HG02571 (cell line): ENCODE data around the gene HAS3.
"Not testable (repeated sequence)": the region's sequence is repeated elsewhere in the genome, so short reads cannot be mapped to it uniquely, and the experiment has no call there.

ENCODE experiments used
- ATAC-seq: cut with Tn5 transposase; IDR thresholded peaks from one replicate; pipeline ENCODE4 v1.9.1; 2021; ENCODE audit warnings: mild to moderate bottlenecking, moderate library complexity; ENCODE audit not compliant: unreplicated experiment

Gene HAS3

DNA sequence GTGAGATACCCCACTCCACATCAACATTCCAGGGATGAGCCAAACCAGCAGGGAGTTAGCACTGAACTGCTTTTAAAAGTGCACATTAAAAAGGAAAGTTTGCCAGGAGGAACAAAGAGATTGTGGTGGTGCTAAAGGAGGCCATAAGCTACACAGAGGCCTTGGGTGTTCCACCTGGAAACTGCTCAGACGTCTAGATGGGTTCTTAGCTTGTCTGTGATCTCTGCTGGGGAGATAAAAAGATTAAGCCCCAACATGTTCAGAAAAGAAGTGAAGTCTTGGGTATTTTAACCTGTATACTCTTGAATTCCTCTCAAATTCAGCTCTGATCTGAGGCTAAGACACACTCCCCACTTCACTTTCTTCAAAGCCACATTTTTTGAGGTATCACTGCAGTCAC is 10.4 kb downstream of the HAS3 start:
- ATAC-seq: no peak

GRCh38 chr16:69116256-69116875 is 10.9 kb downstream of the HAS3 start:
- ATAC-seq: no peak

DNA sequence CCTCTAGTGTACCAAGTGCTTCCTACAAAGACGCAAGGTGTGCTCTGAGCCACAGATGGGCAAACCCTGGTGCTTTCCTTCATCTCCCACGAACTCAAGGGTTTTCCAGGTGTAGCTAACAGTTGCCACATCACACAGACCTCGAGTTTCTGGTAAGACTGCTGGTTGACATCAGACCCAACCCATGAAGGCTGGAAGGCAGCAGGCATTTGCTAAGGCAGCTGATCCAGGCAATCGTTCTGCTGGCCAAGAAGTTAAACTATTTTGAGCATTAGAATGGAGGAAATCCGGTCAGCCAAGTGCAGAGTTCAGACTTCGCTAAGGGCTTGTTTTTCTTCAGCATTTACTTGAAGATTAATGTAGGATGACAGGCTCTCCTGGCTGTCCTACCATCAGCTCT is 11.5 kb downstream of the HAS3 start:
- no peak for ATAC-seq

- ATAC-seq: no peak
Observed at GRCh38 chr16:69118468-69118867, 13.0 kb downstream of the HAS3 start.

GRCh38 chr16:69118994-69119393 is 13.5 kb downstream of the HAS3 start:
- ATAC-seq: no peak

DNA sequence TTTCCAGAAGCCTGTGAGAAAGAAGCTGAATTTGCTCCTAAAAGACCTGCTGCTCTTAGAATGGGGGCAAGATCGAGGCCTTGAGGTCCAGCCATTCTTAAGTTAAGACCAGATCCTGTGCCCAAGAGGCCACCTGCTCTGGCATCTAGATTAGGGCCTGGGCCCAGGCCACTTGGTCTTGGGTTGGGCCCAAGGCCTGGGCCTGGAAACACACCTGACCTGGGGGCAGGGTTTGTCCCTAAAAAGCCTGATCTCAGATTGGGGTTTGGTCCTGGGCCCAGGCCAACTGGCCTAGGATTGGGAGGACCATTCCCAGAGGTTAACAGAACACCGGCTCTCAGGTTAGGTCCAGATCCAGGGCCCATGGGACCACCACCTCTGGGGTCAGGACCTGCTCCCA is 14.1 kb downstream of the HAS3 start:
- no peak for ATAC-seq

DNA sequence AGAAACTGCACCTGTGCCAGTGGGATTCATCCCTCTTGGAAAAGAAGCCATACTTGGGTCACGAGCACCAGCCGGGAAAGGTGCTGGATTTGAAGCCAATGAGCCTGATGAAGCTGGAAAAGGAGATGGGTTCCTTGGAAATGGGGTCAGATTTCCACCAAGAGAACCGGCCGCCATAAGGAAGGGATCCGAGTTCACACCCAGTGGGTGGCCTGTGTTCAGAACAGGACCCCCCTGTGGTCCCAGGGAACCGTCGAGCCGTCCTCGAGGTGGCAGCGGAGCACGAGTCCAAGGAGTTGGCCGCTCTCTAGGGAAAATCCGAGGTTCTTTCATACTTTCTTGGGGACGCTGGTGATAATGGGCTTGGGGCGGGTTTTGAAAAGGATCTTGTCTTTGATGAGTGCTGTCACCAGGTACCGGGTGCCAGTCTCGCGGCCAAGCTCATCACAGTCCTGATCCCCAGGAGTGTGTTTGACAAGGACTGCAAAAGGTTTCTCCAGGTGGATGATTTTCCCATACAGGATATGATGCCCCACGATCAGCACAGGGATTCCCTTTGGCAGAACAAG is 14.7 kb downstream of the HAS3 start:
- no peak for ATAC-seq

DNA sequence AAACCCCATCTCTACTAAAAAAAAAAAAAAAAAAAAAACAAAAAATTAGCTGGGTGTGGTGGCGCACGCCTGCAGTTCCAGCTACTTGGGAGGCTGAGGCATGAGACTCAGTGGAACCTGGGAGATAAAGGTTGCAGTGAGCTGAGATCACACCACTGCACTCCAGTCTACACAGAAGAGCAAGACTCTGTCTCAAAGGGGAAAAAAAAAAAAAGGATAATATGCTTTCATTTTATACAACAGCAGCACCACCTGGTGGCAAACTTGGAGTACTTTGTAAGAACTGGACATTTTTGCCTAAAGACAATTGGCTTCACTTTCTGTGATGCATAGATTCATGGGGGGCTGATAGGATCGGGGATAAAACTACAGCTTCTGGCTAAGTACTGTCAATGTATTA is 18.5 kb downstream of the HAS3 start:
- no peak for ATAC-seq

DNA sequence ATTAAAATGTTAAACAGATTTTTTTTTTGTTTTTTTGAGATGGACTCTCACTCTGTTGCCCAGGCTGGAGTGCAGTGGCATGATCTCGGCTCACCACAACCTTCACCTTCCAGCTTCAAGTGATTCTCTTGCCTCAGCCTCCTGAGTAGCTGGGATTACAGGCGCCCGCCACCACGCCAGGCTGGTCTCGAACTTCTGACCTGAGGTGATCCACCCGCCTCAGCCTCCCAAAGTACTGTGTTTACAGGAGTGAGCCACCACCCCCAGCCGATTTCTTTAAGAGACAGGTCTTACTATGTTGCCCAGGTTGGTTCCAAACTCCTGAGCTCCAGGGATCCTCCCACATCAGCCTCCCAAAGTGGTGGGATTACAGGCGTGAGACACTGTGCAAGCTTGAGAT is 19.0 kb downstream of the HAS3 start:
- not testable (repeated sequence) for ATAC-seq

DNA sequence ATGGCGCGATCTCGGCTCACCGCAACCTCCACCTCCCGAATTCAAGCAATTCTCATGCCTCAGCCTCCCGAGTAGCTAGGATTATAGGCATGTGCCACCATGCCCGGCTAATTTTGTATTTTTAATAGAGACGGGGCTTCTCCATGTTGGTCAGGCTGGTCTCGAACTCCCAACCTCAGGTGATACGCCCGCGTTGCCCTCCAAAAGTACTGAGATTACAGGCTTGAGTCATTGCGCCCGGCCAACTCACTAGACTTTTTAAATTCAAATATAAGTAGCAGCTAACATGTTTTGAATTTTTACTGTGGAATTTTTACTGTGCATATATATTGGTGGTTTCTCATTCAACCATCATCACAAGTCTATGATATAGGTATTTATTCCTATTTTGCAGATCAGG is 19.5 kb downstream of the HAS3 start:
- not testable (repeated sequence) for ATAC-seq

- no peak for ATAC-seq
Observed at GRCh38 chr16:69126221-69126620, 20.8 kb downstream of the HAS3 start.

- ATAC-seq: not testable (repeated sequence)
Observed at GRCh38 chr16:69126801-69127200, 21.3 kb downstream of the HAS3 start.

GRCh38 chr16:69127966-69128510 is 22.6 kb downstream of the HAS3 start:
- ATAC-seq: no peak

GRCh38 chr16:69130461-69130860 is 25.0 kb downstream of the HAS3 start:
- no peak for ATAC-seq

DNA sequence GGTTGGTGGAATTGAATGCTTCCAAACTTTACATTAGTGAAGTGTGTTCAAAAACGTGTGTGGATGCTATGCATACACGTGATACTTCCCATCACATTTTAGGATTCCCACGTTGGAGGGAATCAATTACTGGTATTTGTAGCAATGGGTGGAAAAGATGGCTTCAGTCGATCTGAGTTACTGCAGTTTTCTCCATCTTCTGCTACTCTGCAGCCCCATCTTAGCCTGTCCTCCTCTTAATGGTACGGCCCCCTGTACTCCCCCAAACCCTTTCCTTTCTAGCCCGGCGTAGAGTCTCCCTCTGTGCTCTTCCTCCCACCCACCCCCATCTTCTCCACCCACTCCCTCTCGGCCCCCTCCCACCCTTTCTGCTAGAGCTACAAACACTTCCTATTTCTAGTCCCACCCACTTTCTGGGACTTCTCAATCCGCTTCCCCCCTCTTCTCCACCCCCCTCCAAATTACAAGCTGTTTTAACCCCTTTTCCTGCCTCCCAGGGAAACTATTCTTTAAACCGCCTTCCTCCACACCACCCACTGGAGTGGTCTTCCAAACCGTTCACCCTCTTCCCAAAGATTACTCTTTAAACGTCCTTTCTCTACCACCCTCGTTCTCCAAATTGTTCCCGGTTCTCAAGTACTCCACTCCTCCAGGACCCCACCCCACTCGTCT is 25.9 kb downstream of the HAS3 start:
- no peak for ATAC-seq

DNA sequence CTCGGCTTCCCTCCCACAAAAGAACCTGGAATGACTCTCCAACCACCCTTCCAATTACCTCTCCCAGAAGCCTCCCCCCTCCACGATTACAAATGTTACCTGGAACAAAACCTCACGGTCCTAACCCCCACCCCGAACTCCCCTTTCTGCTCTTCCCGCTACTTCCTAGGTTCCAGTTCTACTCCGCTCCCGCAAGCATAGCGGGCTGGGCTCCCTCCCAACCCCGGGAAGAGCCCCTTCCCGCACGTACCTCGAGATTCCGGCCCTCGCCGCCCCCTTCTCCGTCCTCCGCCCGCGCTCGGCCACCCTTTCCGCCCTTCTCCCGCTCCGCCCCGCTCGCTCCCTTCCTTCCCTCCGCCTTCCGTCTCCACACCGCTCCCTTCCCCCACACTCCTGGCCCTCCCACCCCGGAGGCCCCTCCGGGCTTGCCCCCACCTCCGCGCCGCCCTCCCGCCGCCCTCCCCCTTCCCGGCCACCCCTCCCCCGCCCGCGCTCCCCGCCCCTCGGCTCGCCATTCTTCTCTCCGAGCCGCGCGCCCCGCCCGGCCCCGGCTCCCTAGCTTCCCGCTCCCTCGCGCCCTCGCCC is 26.5 kb downstream of the HAS3 start:
- ATAC-seq: peak; percentile 38

DNA sequence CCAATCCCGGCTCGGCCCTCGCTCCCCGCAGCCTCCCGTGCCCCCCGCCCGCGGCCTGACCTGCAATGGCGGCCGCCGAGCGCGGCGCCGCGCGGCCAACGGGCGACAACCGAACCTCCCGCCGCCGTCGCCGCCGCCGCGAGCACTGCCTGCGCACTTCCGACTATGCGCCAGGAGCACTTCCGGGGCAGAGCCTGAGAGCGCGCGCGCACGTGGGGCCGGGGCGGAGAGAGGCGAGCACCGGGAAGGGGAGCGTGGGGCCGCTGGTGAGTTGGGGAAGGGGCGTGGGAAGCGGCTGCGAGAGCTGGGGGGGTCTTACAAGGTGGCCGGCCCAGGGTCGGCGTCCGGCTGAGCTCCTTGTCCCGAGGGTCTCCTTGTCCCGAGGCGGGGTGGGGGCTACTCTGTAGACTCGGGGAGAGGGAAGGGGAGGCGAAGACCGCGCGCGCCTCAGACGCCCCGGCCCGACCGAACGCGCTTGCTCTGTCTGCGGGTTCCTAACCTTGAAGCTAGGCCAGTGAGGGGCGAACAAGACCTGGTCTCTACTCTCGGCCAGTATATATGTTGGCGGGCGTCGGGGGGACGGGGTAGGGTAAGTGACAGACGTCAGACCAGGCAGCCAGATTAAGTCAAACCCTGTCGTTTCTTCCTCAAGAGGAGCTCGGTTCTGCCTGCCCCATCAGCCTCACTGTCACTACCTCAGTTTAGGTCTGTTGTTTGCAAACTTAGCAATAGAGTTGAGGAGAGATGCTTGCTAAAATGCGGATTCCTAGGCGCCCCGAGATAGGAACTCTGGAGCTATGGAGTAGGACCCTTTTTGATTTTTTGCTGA is 27.2 kb downstream of the HAS3 start, which contains the start of the genes CHTF8 and UTP4:
TSS of gene CHTF8 (minus strand) at position 165 of the 829 bp plus-strand sequence. CDS start 11,130 bp downstream, outside the sequence.
TSS of gene UTP4 (plus strand) at position 226 of the 829 bp plus-strand sequence. CDS start 811 bp downstream, outside the sequence.
- ATAC-seq: peak; percentile 92

DNA sequence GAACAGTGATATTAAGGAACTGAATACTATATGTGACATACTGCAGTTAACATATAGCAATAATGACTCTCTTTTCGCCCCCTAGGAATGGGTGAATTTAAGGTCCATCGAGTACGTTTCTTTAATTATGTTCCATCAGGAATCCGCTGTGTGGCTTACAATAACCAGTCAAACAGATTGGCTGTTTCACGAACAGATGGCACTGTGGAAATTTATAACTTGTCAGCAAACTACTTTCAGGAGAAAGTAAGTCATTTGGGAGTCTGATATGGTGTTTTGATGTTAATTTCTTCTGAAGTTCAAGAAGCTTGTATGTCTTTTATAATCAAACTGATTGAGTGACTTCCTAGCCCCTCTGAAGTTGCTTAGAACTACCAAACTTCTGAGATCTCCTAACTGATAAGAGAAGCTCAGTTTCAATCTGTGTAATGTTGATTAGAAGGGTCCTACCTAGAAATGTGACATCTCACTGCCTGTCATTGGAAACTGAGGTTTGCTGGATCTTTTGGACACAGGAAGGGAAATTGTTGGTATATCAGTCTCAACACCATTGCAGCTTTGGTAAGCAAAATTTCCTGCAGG is 28.0 kb downstream of the HAS3 start:
- ATAC-seq: no peak

- ATAC-seq: no peak
Observed at GRCh38 chr16:69138608-69139007, 33.2 kb downstream of the HAS3 start.

DNA sequence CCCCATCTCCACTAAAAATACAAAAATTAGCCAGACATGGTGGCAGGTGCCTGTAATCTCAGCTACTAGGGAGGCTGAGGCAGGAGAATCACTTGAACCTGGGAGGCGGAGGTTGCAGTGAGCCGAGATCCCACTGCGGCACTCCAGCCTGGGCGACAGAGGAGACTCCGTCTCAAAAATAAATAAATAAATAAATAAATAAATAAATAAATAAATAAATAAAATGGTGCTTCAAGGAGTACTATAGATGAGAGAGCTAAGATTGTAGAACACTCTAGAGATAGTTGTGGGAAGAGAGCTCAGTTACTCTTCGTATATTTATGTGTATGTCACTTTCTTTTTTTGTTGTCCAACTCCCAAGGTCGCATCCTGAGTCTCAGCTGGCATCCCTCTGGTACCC is 34.0 kb downstream of the HAS3 start:
- not testable (repeated sequence) for ATAC-seq
